Colonic mucosa (tissue), 4 donors: ENCODE data around the gene F7. TPM values are rescaled to one million over a fixed set of nuclear protein-coding genes. Genes with fewer than 3 reads are reported as not detected.

Experiments
- DNase-seq: peaks from one replicate; pipeline ENCODE4 v3.0.0-alpha.2; 2020
- H3K27ac ChIP-seq: fragments of 200-600 bp; one replicate; pipeline ENCODE4 v1.8.0; 2021
- H3K27me3 ChIP-seq: fragments of 200-600 bp; one replicate; pipeline ENCODE4 v1.8.0; 2021
- H3K36me3 ChIP-seq: fragments of 200-600 bp; one replicate; pipeline ENCODE4 v1.8.0; 2021
- H3K4me1 ChIP-seq: fragments of 200-600 bp; one replicate; pipeline ENCODE4 v1.8.0; 2021; ENCODE audit warnings: mild to moderate bottlenecking
- H3K4me3 ChIP-seq: fragments of 200-600 bp; one replicate; pipeline ENCODE4 v1.8.0; 2021
- H3K9ac ChIP-seq, 2 donors: one replicate each; pipeline ENCODE4 v1.7.0; 2013; ENCODE audit warnings: control low read depth in 2 of 2, low read depth in 2 of 2, low read length in 2 of 2
- H3K9me3 ChIP-seq: fragments of 200-600 bp; one replicate; pipeline ENCODE4 v1.8.0; 2021
- CTCF ChIP-seq: fragments of 200-600 bp; IDR thresholded peaks from one replicate; pipeline ENCODE4 v1.8.0; 2022; ENCODE audit warnings: antibody characterized with exemption, mild to moderate bottlenecking
- intact Hi-C: fragments of 100-400 bp; cut with DNase I; formaldehyde crosslinking; loops from one replicate; pipeline ENCODE4 v1.14.1; 2022
- total RNA-seq, 2 donors: library from RNA; stranded (reverse); fragmentation: NEBNext Ultra II Directional in 1 of 2; extraction: Animal tissue kit (Norgen Biotek cat#: 25700) in 1 of 2; gene quantifications; one replicate each; pipeline ENCODE4 v1.2.1, GENCODE V29; 2021
- donor health status: healthy.
- donor health status: DM: no; HTN: no; CAD: no.
- donor health status: DM: no; HTN: no; CAD: no.

The F7 gene
- total RNA-seq, 2 donors from 2014 or later, result 0.11 to 0.12 TPM

DNA sequence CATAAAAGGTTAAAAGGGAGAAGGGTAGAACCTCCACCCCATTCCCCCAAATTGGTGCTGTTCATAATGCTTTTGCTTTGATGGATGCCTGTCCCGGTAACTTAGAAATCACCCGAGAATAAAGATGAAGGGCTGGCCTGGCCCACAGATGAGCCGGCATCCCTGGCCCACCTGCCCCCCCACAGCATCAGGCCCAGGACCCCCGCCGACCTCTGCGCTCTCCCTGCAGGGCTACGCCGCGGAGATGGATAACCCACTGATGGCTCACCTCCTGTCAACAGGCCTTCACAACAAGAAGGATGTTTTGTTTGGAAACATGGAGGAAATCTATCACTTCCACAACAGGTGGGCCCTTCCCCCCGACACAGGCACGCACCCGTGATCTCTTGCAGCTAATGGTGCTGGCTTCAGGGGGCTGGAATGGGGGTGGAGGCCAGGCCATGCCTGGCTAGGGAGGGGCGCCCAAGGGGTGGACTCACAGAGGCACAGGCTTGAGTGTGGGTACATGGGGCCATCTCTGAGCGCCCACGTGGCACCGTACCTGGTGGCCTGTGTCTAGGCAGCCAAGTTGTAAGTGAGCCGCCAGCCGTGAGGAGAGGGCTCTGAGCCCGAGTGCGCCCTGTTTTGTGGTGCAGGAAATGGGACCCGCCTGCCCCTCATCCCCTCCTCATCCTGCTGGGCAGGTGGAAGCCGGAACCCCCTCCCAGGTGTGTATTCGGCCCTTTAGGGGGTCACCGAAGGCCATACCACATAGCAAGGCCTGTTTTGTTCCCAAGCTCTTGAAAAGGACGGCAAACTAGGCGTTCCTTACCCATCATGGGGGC lies 23.2 kb upstream of the F7 start:
- H3K4me3 ChIP-seq, result no peak overlapping the region
- intact Hi-C loops, result no loop called here
- no peak overlapping the region for H3K9ac ChIP-seq
- no peak overlapping the region for H3K27ac ChIP-seq
- no peak for TF ChIP-seq CTCF
- no peaks in the 10 kb centered on the region for H3K9me3 ChIP-seq
- no peaks in the 10 kb centered on the region for H3K4me1 ChIP-seq
- H3K36me3 ChIP-seq, result no peaks in the 10 kb centered on the region
- H3K27me3 ChIP-seq, result no peaks in the 10 kb centered on the region
- DNase-seq, result no peak

- H3K4me1 ChIP-seq, result no peaks in the 10 kb centered on the region
- no peak overlapping the region for H3K27ac ChIP-seq
- no peaks in the 10 kb centered on the region for H3K36me3 ChIP-seq
- TF ChIP-seq CTCF, result no peak
- no peaks in the 10 kb centered on the region for H3K9me3 ChIP-seq
- H3K27me3 ChIP-seq, result no peaks in the 10 kb centered on the region
- no peak overlapping the region for H3K4me3 ChIP-seq
- H3K9ac ChIP-seq, result no peak overlapping the region
- intact Hi-C loops, result no loop called here
- DNase-seq, result no peak
These were observed 22.6 kb upstream of the F7 start for GRCh38 chr13:113083022-113083373.

DNA sequence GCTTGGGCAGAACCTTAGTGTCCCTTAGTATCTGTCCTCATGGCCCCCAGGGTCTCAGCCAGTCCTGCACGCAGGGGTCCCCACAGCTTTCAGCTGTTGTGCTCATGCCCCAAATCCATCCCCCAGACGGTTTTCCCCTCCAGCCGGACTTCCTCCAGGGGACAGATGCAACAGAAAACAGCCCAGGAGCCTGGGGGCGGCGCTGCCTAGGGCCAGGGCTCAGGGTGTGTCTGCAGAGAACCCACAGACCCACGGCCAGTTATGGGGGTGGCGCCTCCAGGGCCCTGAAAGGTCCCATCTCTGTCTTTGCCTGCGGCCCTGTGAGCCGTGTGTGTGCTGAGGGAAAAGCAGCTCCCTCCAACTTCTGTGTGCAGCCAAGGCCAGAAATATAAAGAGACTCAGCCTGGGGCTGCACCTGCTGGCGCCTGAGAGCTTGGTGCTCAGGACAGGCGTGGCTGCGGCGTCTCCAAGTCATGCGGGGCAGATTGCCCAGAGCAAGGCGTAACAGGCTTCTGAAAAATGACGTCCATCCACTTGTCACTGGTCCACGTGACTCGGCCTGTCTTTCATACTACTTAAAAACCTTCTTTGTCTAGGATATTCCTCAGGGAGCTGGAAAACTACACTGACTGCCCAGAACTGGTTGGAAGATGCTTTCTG lies 22.1 kb upstream of the F7 start:
- Histone ChIP-seq H3K4me1 (no peaks in the 10 kb centered on the region), H3K36me3 (no peaks in the 10 kb centered on the region), H3K27ac (no peak overlapping the region), H3K4me3 (no peak overlapping the region), H3K27me3 (no peaks in the 10 kb centered on the region), H3K9ac (no peak overlapping the region), H3K9me3 (no peaks in the 10 kb centered on the region)
- no peak for TF ChIP-seq CTCF
- no peak for DNase-seq
- intact Hi-C loops, result no loop called here

DNA sequence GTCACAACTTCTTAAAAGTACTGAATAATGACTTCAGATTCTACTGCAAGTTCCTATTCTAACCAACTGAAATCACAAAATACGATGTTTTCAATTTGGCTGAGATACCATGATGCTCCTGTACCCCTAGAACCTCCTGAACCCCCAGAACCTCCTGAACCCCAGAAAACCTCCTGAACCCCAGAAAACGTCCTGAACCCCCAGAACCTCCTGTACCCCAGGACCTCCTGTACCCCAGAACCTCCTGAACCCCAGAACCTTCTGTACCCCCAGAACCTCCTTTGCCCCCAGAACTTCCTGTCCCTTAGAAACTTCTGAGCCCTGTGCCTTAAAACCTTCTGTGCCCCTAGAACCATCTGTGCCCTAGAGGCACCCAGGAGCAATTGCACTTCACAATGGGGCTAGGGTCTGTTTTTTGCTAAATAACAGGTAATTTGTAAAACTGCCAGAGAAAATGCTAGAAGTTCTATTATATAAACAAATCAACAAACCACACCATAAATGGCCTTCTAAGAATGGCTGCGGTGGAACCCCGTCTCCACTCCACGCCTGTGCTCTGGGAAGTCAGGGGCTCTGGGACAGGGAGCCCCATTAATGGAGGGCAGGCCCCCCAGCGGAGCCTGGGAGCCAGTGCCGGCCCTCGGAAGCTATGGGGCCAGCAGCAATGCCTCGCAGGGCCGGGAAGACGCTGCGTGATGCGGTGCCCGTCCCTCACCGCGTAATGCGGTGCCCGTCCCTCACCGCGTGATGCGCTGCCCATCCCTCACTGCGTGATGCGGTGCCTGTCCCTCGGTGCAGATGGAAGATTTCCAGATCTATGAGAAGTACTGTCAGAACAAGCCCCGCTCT lies 21.3 kb upstream of the F7 start:
- no peak overlapping the region for H3K4me3 ChIP-seq
- no peak overlapping the region for H3K27ac ChIP-seq
- DNase-seq, result no peak
- no peak overlapping the region for H3K9ac ChIP-seq
- intact Hi-C loops, result no loop called here
- no peaks in the 10 kb centered on the region for H3K9me3 ChIP-seq
- H3K4me1 ChIP-seq, result no peaks in the 10 kb centered on the region
- no peaks in the 10 kb centered on the region for H3K27me3 ChIP-seq
- TF ChIP-seq CTCF, result no peak
- H3K36me3 ChIP-seq, result no peaks in the 10 kb centered on the region

DNA sequence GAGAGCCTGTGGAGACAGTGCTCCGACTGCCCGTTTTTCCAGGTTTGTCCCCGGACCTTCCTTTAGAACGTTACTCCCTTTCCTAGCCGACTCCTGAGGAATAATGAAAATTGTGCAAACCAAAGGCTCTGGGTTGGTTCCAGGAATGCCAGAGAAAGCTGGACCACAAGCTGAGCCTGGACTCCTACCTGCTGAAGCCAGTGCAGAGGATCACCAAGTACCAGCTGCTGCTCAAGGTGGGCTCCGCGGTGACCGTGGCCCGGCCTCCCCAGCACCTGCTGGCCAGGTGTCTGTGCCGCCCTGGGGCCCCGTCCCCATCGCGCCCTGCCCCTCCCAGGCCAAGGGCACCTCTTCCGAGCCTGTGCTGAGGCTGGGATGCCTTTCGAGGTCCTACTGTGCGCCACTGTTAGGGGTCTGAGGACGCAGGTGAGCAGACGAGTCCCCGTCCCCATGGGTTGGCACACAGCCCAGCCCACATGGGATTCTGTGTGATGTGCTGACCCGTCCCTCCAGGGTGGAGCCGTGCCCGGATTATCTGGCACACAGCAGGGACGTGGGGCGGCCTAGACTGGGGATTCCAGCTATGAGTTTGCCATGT lies 20.5 kb upstream of the F7 start:
- H3K27ac ChIP-seq, result no peak overlapping the region
- no peak overlapping the region for H3K4me3 ChIP-seq
- intact Hi-C loops, result no loop called here
- no peaks in the 10 kb centered on the region for H3K36me3 ChIP-seq
- TF ChIP-seq CTCF, result no peak
- H3K27me3 ChIP-seq, result no peaks in the 10 kb centered on the region
- no peaks in the 10 kb centered on the region for H3K4me1 ChIP-seq
- H3K9me3 ChIP-seq, result no peaks in the 10 kb centered on the region
- no peak overlapping the region for H3K9ac ChIP-seq
- no peak for DNase-seq
